B cell (primary cell): Measurements from ENCODE around the gene BICDL1. TPM values are rescaled to one million over a fixed set of nuclear protein-coding genes. Genes with fewer than 3 reads are reported as not detected.

Experiments
- ATAC-seq: fragments of 200-7000 bp; cut with Tn5 transposase; one replicate; pipeline ENCODE4 v1.10.0; 2021; ENCODE audit warnings: low read depth, mild to moderate bottlenecking, moderate number of reproducible peaks, moderate library complexity
- CTCF ChIA-PET: fragments of 350-600 bp; sonication (Branson Sonifier 250); formaldehyde crosslinking; loops from one replicate; lab custom pipeline; 2021; ENCODE audit warnings: antibody characterized with exemption, inconsistent platforms; lab: Charles Lee
- POLR2A ChIA-PET: fragments of 350-600 bp; sonication (Branson Sonifier 250); formaldehyde crosslinking; loops from one replicate; lab custom pipeline; 2021; ENCODE audit warnings: antibody characterized with exemption; lab: Charles Lee
- DNase-seq: peaks from one replicate; pipeline ENCODE4 v3.0.0; 2013
- H2AFZ ChIP-seq: 2 replicates; pipeline ENCODE4 v1.6.1; 2012; ENCODE audit warnings: mild to moderate bottlenecking, low read depth, low read length; ENCODE audit not compliant: insufficient read depth, poor library complexity, severe bottlenecking
- H3K27ac ChIP-seq, 2 donors: 1 replicate in 1 of 2; 2 replicates in 1 of 2; pipeline ENCODE4 v1.5.1; 2012 to 2013; ENCODE audit warnings: low read length in 2 of 2, mild to moderate bottlenecking in 2 of 2, moderate library complexity in 1 of 2
- H3K27me3 ChIP-seq, 4 experiments: fragments of 200-600 bp in 1 of 4; sonication (generic) in 1 of 4; replicated peaks in 1 of 4; 1 replicate in 2 of 4; 2 replicates in 2 of 4; pipeline versions ENCODE4 v1.6.1 to v1.7.0; 2013 to 2016; ENCODE audit warnings: low read length in 3 of 4, mild to moderate bottlenecking in 2 of 4, mixed read lengths in 1 of 4, moderate library complexity in 1 of 4; ENCODE audit not compliant: insufficient read depth in 4 of 4, control insufficient read depth in 3 of 4; ENCODE audit errors: control extremely low read depth in 1 of 4
- H3K36me3 ChIP-seq, 2 experiments: replicated peaks in 1 of 2; 1 replicate in 1 of 2; 2 replicates in 1 of 2; pipeline versions ENCODE4 v1.6.1 to v1.7.1; 2013; ENCODE audit warnings: low read length in 1 of 2; ENCODE audit not compliant: insufficient read depth in 2 of 2, control insufficient read depth in 1 of 2; ENCODE audit errors: control extremely low read depth in 1 of 2, extremely low read depth in 1 of 2
- H3K4me1 ChIP-seq, 2 donors: fragments of 200-600 bp in 1 of 2; sonication (generic) in 1 of 2; 1 replicate in 1 of 2; 2 replicates in 1 of 2; pipeline versions ENCODE4 v1.5.1 to v1.6.1; 2013 to 2017; ENCODE audit warnings: low read length in 2 of 2; ENCODE audit not compliant: control insufficient read depth in 2 of 2, insufficient read depth in 2 of 2
- H3K4me2 ChIP-seq: replicated peaks from 2 replicates; pipeline ENCODE3; 2012; ENCODE audit warnings: mild to moderate bottlenecking, low read depth, low read length; ENCODE audit not compliant: poor library complexity, severe bottlenecking
- H3K4me3 ChIP-seq, 5 experiments: fragments of 200-600 bp in 1 of 5; sonication (generic) in 1 of 5; 1 replicate in 3 of 5; 2 replicates in 2 of 5; pipeline versions ENCODE4 v1.5.1 to v1.7.0; 2011 to 2016; ENCODE audit warnings: low read length in 4 of 5, mild to moderate bottlenecking in 4 of 5, low read depth in 2 of 5, control low read depth in 1 of 5, moderate library complexity in 1 of 5; ENCODE audit not compliant: insufficient read depth in 1 of 5; ENCODE audit errors: control extremely low read depth in 1 of 5, extremely low read depth in 1 of 5
- H3K79me2 ChIP-seq: fragments of 200-600 bp; sonication (generic); one replicate; pipeline ENCODE4 v1.6.0; 2016; ENCODE audit warnings: low read length; ENCODE audit not compliant: control insufficient read depth, insufficient read depth
- H3K9ac ChIP-seq: fragments of 200-600 bp; sonication (generic); 2 replicates; pipeline ENCODE4 v1.6.1; 2017; ENCODE audit warnings: mild to moderate bottlenecking, low read length, moderate library complexity
- H3K9me3 ChIP-seq, 3 donors: one replicate each; pipeline versions ENCODE4 v1.6.1 to v1.7.1; 2013; ENCODE audit warnings: low read length in 2 of 3; ENCODE audit not compliant: control insufficient read depth in 2 of 3, insufficient read depth in 1 of 3; ENCODE audit errors: control extremely low read depth in 1 of 3
- H4K20me1 ChIP-seq: 2 replicates; pipeline ENCODE4 v1.6.0; 2012; ENCODE audit warnings: mild to moderate bottlenecking, low read length; ENCODE audit not compliant: insufficient read depth, control insufficient read depth, poor library complexity, severe bottlenecking
- H3K27ac Mint-ChIP-seq: one replicate; pipeline ENCODE4 v1.8.0; 2021; ENCODE audit warnings: mixed read lengths
- H3K27me3 Mint-ChIP-seq: one replicate; pipeline ENCODE4 v1.8.0; 2021; ENCODE audit warnings: mixed read lengths
- H3K4me1 Mint-ChIP-seq: one replicate; pipeline ENCODE4 v1.8.0; 2021; ENCODE audit warnings: mixed read lengths
- H3K4me3 Mint-ChIP-seq: one replicate; pipeline ENCODE4 v1.8.0; 2021; ENCODE audit warnings: mixed read lengths
- H3K9me3 Mint-ChIP-seq: one replicate; pipeline ENCODE4 v1.8.0; 2022; ENCODE audit warnings: mixed read lengths; ENCODE audit not compliant: insufficient read depth
- CTCF ChIP-seq: fragments of 200-600 bp; IDR thresholded peaks from one replicate; pipeline ENCODE4 v1.8.0; 2022; ENCODE audit warnings: antibody characterized with exemption, mild to moderate bottlenecking
- EZH2 ChIP-seq: IDR thresholded peaks from 2 replicates; pipeline ENCODE4 v1.6.1; 2012; ENCODE audit warnings: borderline replicate concordance, low read depth, mild to moderate bottlenecking, moderate library complexity, low read length; ENCODE audit not compliant: insufficient read depth, poor library complexity, severe bottlenecking
- WGBS: methylation state at CpG from one replicate; pipeline ENCODE4 v1.1.5; 2013; ENCODE audit warnings: missing lambda C conversion rate; ENCODE audit not compliant: insufficient coverage; 5-methylcytosine and 5-hydroxymethylcytosine counted together
- intact Hi-C: fragments of 100-400 bp; cut with micrococcal nuclease; formaldehyde crosslinking; loops from one replicate; pipeline ENCODE4 v1.10.0; 2022
- polyA plus RNA-seq: library from polyadenylated mRNA; depleted of rRNA; stranded (reverse); fragments of >200 nt; gene quantifications from 2 replicates; pipeline ENCODE4 v1.2.3, GENCODE V29; 2012
- total RNA-seq, 2 donors: library from RNA; stranded (reverse); fragments of 120-200 nt in 1 of 2; gene quantifications; 1 replicate in 1 of 2; 2 replicates in 1 of 2; pipeline versions ENCODE4 v1.2.3 to v1.2.4, GENCODE V29; 2013 to 2022

Gene BICDL1
- total and polyA plus RNA-seq, 2 donors (not counting 1 experiment from before 2014, with no cell fraction given): 15.6 to 41.5 TPM

- Histone ChIP-seq H3K4me1 (no peaks in the 10 kb centered on the region), H3K4me3 (no peak overlapping the region), H3K79me2 (peaks cover 22% of the 10 kb centered on the region), H2AFZ (no peak overlapping the region), H3K27me3 (no peaks in the 10 kb centered on the region), H3K27ac (no peak overlapping the region), H3K4me2 (no peak overlapping the region), H3K9ac (no peak overlapping the region), H3K9me3 (no peaks in the 10 kb centered on the region), H4K20me1 (peaks cover 57% of the 10 kb centered on the region), H3K36me3 (peaks cover 0 to 47% of the 10 kb centered on the region in 2 experiments)
- no peak for DNase-seq
- no peak overlapping the region for H3K4me3 Mint-ChIP-seq
- no peak overlapping the region for H3K27ac Mint-ChIP-seq
- H3K9me3 Mint-ChIP-seq: no peaks in the 10 kb centered on the region
- CTCF ChIA-PET: no interaction called here
- no peak for ATAC-seq
- no peaks in the 10 kb centered on the region for H3K27me3 Mint-ChIP-seq
- 94% methylated on average over 12 of the region's 13 CpGs for WGBS
- POLR2A ChIA-PET: no interaction called here
- TF ChIP-seq EZH2 (no peak), CTCF (no peak)
- intact Hi-C loops: no loop called here
- no peaks in the 10 kb centered on the region for H3K4me1 Mint-ChIP-seq
These were observed 106.3 kb downstream of the BICDL1 start for GRCh38 chr12:120095331-120095730.

GRCh38 chr12:120095736-120096135 is 106.7 kb downstream of the BICDL1 start:
- H3K27me3 Mint-ChIP-seq: no peaks in the 10 kb centered on the region
- DNase-seq (no peak), ATAC-seq (no peak)
- Histone ChIP-seq H3K4me2 (no peak overlapping the region), H4K20me1 (peaks cover 61% of the 10 kb centered on the region), H3K79me2 (peaks cover 26% of the 10 kb centered on the region), H2AFZ (no peak overlapping the region), H3K9me3 (no peaks in the 10 kb centered on the region), H3K36me3 (peaks cover 0 to 51% of the 10 kb centered on the region in 2 experiments), H3K9ac (no peak overlapping the region), H3K27ac (no peak overlapping the region), H3K4me1 (no peaks in the 10 kb centered on the region), H3K27me3 (no peaks in the 10 kb centered on the region), H3K4me3 (no peak overlapping the region)
- WGBS: 91% methylated on average over 7 of the region's 8 CpGs
- intact Hi-C loops: no loop called here
- H3K4me3 Mint-ChIP-seq: no peak overlapping the region
- no peaks in the 10 kb centered on the region for H3K9me3 Mint-ChIP-seq
- TF ChIP-seq CTCF: no peak
- no peak overlapping the region for H3K27ac Mint-ChIP-seq
- no peaks in the 10 kb centered on the region for H3K4me1 Mint-ChIP-seq
- ChIA-PET POLR2A (no interaction called here), CTCF (no interaction called here)
